Endothelial cell (in vitro differentiated cells): ENCODE measurements around the gene PTPRN2. TPM values are rescaled to one million over a fixed set of nuclear protein-coding genes. Genes with fewer than 3 reads are reported as not detected.

ENCODE experiments used
- DNase-seq: peaks from one replicate; pipeline ENCODE4 v3.0.0; 2021; ENCODE audit warnings: low spot score
- H3K27ac Mint-ChIP-seq: one replicate; pipeline ENCODE4 v1.8.0; 2021; ENCODE audit warnings: mixed read lengths, inconsistent platforms; ENCODE audit not compliant: unreplicated experiment
- H3K27me3 Mint-ChIP-seq: one replicate; pipeline ENCODE4 v1.8.0; 2021; ENCODE audit warnings: mild to moderate bottlenecking, moderate library complexity, mixed read lengths, inconsistent platforms; ENCODE audit not compliant: unreplicated experiment
- H3K36me3 Mint-ChIP-seq: one replicate; pipeline ENCODE4 v1.8.0; 2021; ENCODE audit warnings: mild to moderate bottlenecking, low read depth, mixed read lengths, inconsistent platforms; ENCODE audit not compliant: unreplicated experiment
- H3K4me1 Mint-ChIP-seq: one replicate; pipeline ENCODE4 v1.8.0; 2021; ENCODE audit warnings: mild to moderate bottlenecking, mixed read lengths, inconsistent platforms; ENCODE audit not compliant: unreplicated experiment
- H3K4me3 Mint-ChIP-seq: one replicate; pipeline ENCODE4 v1.8.0; 2021; ENCODE audit warnings: mild to moderate bottlenecking, mixed read lengths, inconsistent platforms; ENCODE audit not compliant: unreplicated experiment
- H3K9me3 Mint-ChIP-seq: one replicate; pipeline ENCODE4 v1.8.0; 2021; ENCODE audit warnings: mixed read lengths, inconsistent platforms; ENCODE audit not compliant: unreplicated experiment
- CTCF ChIP-seq: fragments of 200-600 bp; sonication (generic); IDR thresholded peaks from one replicate; pipeline ENCODE4 v1.5.0; 2021; ENCODE audit warnings: antibody characterized with exemption; ENCODE audit not compliant: unreplicated experiment
- total RNA-seq: library from RNA; stranded (reverse); fragmentation: NEBNext Ultra II Directional; extraction: Animal tissue kit (Norgen Biotek cat#: 25700); gene quantifications from one replicate; pipeline ENCODE4 v1.2.1, GENCODE V29; 2021; ENCODE audit not compliant: unreplicated experiment

The PTPRN2 gene
- total RNA-seq, 1 donor from 2014 or later, result 0.18 TPM

- peaks cover 56% of the 10 kb centered on the region for H3K9me3 Mint-ChIP-seq
- H3K27me3 Mint-ChIP-seq, result peaks cover 17% of the 10 kb centered on the region
- H3K4me1 Mint-ChIP-seq, result no peaks in the 10 kb centered on the region
- H3K4me3 Mint-ChIP-seq, result no peak overlapping the region
- no peak for TF ChIP-seq CTCF
- H3K36me3 Mint-ChIP-seq, result peaks cover 22% of the 10 kb centered on the region
- H3K27ac Mint-ChIP-seq, result no peak overlapping the region
- DNase-seq, result no peak
These were observed 755.2 kb downstream of the PTPRN2 start for GRCh38 chr7:157832421-157832820.

- H3K27me3 Mint-ChIP-seq, result peaks cover 19% of the 10 kb centered on the region
- no peak for TF ChIP-seq CTCF
These were observed 755.6 kb downstream of the PTPRN2 start for GRCh38 chr7:157832006-157832405.

GRCh38 chr7:157831143-157831905, 756.3 kb downstream of the PTPRN2 start:
- Mint-ChIP-seq H3K27me3 (peaks cover 14% of the 10 kb centered on the region), H3K4me3 (no peak overlapping the region), H3K4me1 (no peaks in the 10 kb centered on the region), H3K27ac (no peak overlapping the region), H3K36me3 (peaks cover 22% of the 10 kb centered on the region), H3K9me3 (peaks cover 58% of the 10 kb centered on the region)
- TF ChIP-seq CTCF, result no peak
- DNase-seq, result no peak

More at GRCh38 chr7:157832006-157832405, 755.6 kb downstream of the PTPRN2 start:
- Mint-ChIP-seq H3K4me3 (no peak overlapping the region), H3K36me3 (peaks cover 25% of the 10 kb centered on the region), H3K9me3 (peaks cover 60% of the 10 kb centered on the region), H3K27ac (no peak overlapping the region), H3K4me1 (no peaks in the 10 kb centered on the region)
- no peak for DNase-seq

DNA sequence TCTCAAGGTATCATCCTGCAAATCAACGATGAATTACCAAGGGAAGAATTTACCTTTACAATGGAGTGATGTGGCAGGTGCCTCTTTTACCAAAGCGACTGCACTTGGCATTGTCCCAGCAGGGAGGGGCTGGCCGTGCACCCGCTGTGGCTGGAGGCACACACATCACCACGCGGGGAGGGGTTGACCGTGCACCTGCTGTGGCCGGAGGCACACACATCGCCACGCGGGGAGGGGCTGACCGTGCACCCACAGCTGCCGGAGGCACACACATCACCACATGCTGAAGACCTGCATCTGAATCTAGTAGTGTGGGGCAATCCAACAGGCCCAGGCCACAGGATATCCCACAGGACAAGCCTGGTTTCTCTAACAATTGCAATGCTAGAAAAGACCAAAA, 757.3 kb downstream of the PTPRN2 start:
- Mint-ChIP-seq H3K4me3 (no peak overlapping the region), H3K27me3 (peaks cover 14% of the 10 kb centered on the region), H3K4me1 (no peaks in the 10 kb centered on the region), H3K36me3 (peaks cover 17% of the 10 kb centered on the region), H3K9me3 (peaks cover 48% of the 10 kb centered on the region), H3K27ac (no peak overlapping the region)
- TF ChIP-seq CTCF, result no peak
- no peak for DNase-seq

DNA sequence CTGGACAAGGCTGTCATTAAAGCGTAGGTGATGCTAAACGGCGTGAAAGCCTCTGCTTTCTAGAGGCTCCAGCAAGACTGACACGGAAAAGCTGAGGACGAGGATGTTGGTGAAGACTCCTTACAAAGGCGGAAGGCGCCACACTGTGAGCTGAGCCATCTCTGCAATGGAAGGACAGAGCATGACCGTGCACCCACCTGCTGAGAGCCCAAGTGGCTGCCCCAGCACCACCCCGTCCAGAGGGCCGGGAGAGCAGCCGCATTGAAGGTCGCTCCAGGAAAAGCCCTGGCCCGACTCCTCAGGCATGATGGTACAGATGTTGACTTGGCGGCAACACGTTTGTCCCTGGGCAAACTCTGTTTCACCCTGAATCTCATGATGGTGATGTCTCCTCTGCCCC, 758.1 kb downstream of the PTPRN2 start:
- TF ChIP-seq CTCF, result no peak
- Mint-ChIP-seq H3K36me3 (peaks cover 15% of the 10 kb centered on the region), H3K27ac (no peak overlapping the region), H3K9me3 (peaks cover 43% of the 10 kb centered on the region), H3K4me1 (no peaks in the 10 kb centered on the region), H3K4me3 (no peak overlapping the region), H3K27me3 (peaks cover 14% of the 10 kb centered on the region)
- no peak for DNase-seq
